NCI-H2107 (cell line): ENCODE results near the gene QARS1.

ENCODE experiments used
- DNase-seq: peaks from one replicate; lab custom pipeline; 2025; lab: John Stamatoyannopoulos, UW

QARS1 gene

DNA sequence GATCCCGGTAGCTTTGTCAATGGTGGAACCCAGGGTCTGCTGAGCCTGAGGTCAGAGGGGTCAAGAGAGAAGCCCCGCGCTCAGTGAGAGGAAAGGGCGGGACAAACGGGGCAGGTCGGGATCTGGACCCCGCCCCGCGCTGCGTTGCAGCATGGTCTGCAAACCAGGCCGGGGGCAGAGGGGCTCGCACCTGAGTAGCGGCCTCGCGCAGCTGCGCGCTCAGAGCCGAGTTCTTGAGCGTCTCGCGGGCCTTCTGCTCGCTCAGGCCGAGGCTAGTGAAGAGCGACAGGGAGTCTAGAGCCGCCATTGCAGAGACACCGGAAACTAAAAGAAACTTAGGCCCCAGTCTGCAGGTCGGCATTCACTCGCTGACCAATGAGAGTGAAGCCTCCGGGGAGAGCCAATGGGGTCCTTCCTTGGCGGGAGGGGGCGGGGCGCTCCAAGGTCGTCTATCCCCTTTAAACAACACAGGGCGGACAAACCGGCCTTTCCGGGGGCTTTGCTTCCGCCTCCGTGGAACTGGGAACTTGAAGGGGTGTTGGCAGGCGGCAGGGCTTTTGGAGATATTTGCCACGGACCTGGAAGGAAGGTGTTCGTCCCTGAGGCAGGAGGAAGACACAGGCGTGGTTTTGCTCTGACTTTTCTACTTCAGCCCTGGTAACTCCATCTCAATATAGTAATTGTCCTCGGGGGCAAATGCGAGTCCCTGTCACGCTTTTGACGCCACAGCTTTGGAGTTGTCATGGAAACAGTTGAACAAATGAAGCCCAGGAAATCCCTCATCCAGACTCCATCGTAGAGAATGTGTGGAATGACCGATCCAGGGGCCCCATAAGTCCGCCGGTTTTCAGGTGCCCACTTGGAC lies at the start of gene QARS1:
TSS of gene QARS1 (minus strand) at position 331 of the 865 bp plus-strand sequence. CDS start at position 307, 24 bp downstream.
- peak; percentile 17 for DNase-seq

- DNase-seq: no peak
Observed at GRCh38 chr3:49153349-49153912, 48.9 kb upstream of the QARS1 start.

- DNase-seq: no peak
Observed at GRCh38 chr3:49151610-49152009, 47.1 kb upstream of the QARS1 start.

GRCh38 chr3:49148159-49148558 lies 43.6 kb upstream of the QARS1 start:
- DNase-seq: no peak

DNA sequence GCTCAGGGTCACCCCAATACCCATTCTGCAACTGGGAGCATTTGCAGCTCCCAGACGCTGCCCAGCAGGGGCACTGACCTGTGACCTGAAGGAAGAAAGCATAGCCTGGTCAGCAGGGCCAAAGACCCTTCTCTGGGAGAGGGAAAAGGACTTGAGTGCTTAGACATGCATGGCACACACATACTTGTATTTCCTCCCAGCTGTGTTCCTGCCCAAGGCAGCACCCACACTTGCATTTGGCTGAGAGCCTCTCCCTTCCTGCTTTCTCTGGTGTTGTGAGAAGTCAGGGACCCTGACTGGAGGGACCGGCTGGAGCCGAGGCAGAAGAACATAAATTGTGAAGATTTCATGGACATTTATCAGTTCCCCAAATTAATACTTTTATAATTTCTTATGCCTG lies 35.5 kb upstream of the QARS1 start:
- DNase-seq: no peak

GRCh38 chr3:49135499-49135898 lies 30.9 kb upstream of the QARS1 start:
- DNase-seq: no peak

DNA sequence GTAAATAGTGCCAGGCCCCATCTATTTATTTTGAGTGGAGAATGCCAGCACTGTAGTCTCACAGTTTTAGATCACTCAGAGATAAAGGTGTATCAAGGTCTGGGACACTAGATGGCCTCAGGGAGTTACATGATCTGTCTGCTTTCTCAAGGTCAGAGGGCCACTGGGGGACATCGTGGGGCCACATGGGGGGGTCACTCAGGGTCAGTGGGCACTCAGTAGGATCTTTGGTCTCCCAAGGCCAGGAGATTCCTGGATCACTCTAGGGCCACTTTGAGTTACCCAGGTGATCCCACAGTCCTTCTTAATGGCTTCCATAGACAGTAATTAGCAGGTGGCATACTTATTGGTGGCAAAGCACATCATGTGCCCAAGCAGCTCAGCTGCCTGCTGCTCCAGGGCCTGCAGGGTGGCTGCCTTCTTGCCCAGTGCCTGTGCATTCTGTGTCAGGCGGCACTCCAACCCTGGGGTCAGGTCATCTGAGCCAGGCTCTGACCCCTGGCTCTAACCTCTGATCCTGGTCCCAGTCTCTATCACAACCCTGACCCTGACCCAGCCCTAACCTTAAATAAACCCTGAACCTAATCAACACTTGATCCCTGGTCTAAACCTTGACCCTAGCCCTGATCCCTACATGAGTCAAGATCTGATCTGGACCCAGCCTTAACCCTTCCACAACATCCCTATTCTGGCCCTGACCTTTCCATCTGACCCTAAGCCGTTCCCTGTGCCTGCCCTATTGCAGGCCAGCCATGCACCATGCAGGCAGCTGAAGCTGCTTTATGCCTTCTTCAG lies 30.1 kb upstream of the QARS1 start:
- no peak for DNase-seq

- DNase-seq: peak; percentile 20
Observed at GRCh38 chr3:49133226-49133951, 28.8 kb upstream of the QARS1 start.

GRCh38 chr3:49132437-49133225 lies 28.1 kb upstream of the QARS1 start, which contains the start of gene LAMB2:
Gene LAMB2 (minus strand): TSS chr3:49133050. CDS start chr3:49132867, 183 bp downstream.
- no peak for DNase-seq

GRCh38 chr3:49132073-49132436 lies 27.5 kb upstream of the QARS1 start:
- no peak for DNase-seq

GRCh38 chr3:49131576-49131975 lies 27.0 kb upstream of the QARS1 start:
- no peak for DNase-seq

- DNase-seq: no peak
Observed at GRCh38 chr3:49131040-49131439, 26.5 kb upstream of the QARS1 start.

DNA sequence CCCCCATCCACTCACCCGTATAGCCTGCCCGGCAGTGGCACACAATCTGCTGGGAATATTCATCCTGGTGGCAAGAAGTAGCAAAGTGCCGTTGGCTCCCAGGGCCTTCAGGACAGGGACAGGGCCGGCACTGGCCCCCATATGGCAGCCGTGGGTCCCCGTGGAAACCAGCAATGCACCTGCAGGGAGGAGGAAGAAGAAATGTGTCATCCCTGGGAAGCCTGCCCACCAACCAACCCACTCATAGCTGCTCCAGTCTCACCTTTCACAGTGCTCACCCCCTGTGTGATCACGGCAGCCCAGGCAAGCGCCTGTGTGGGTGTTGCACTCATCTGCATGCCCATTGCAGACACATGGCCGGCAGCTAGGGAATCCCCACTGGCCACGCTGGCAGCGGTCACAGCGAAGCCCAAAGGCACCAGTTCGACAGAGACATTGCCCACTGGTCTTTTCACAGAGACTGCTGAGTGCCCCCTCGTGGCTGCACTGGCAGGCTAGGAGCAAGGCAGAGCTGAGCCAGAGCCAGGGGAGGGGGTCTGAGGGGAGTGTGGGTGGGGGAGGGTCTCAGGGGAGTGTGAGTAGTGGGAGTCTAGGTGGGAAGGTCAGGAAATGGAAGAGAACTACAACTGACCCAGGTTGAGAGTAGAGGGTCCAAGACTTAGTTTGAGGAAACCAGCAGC lies 20.6 kb upstream of the QARS1 start:
- no peak for DNase-seq

- no peak for DNase-seq
Observed at GRCh38 chr3:49124203-49124602, 19.6 kb upstream of the QARS1 start.

DNA sequence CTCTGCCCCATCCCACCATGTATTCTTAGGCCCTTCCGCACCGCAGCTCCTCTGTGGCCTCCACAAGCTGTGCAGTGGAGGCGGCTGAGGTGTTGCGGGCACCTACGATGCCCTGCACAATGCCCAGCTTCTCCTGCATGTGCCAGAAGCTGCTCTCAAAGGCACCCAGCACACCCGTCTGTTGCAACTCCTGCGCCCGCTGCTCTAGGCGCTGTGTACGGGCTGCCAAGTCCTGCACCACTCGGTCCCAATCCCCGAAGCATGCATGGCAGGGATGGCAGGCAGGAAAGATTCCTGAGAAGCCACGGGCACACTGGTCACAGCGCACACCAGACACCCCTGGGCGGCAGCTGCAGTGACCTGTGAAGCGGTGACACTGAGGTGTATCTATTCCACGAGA lies 19.1 kb upstream of the QARS1 start:
- no peak for DNase-seq

DNA sequence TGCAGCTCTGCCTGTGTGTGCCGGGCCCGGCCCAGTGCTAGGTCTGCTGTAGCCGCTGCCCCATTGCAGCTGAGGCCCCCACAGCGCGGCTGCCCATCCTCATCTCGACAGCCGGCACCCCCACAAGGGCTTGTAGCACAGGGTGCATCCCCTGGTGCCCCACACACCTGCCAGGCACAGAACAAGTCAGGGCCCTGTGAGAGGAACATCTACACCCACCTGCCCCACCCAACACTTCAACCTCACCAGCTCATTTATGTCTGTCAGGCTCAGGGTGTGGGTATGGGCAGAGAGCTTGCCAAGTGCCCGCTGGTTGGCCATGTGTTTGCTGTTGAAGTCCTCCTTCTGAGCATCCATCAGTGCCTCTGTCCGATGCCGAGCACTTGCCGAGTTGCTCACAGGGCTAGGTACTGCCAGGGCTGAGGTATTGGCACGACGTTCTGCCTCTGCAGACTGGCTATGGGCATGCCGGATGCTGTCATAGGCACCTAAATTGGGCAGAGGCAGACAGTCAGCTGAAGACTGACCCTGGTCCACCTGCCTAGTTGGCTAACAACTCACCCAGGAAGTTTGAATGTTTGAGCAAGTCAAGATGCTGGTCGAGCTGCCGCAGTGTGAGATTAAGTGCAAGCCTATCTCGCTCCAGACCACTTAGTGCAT lies 18.5 kb upstream of the QARS1 start:
- DNase-seq: no peak

DNA sequence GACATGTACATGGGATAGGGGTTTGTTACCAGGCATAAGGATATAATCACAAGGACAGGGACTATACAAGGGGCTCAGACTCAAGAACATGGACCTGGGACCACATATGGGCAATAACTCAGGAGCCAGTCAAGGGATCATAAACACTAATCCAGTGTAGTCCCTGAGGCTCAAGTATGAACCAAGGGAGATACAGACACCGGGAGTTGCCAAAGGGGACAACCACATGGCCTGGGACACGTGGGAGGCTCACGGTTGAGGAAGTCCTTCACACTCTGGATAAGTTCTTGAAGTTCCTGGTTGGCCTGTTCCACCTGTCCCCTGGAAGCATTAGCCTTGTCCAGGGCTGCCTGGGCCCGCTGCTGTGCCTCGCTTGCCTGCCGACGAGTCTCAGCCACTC lies 17.9 kb upstream of the QARS1 start:
- DNase-seq: no peak

- no peak for DNase-seq
Observed at GRCh38 chr3:49122022-49122421, 17.5 kb upstream of the QARS1 start.

- no peak for DNase-seq
Observed at GRCh38 chr3:49121132-49121736, 16.7 kb upstream of the QARS1 start.
